ENCODE results near the gene PTOV1. TPM values are rescaled to one million over a fixed set of nuclear protein-coding genes. Genes with fewer than 3 reads are reported as not detected.

Gene PTOV1
- total and polyA plus RNA-seq, 2 of the 8 experiments (the other 6 are each of a cell fraction or from before 2014, with no cell fraction given) = 147 to 251 TPM

- TF ChIP-seq CHD7 (IDR thresholded peaks at IDR 0.05; ENCODE audit: insufficient replicate concordance, low read length) (no peak), TAF7 (optimal IDR thresholded peaks at IDR 0.05; ENCODE audit: borderline replicate concordance, low read depth, low read length) (no peak), BRCA1 (IDR thresholded peaks at IDR 0.05; ENCODE audit: low read depth, low read length) (no peak), YY1 (IDR thresholded peaks at IDR 0.05; ENCODE audit: low read depth, low read length) (no peak), SAP30 (IDR thresholded peaks at IDR 0.05; ENCODE audit: insufficient read depth, insufficient replicate concordance, low read length) (no peak), HDAC6 (IDR thresholded peaks at IDR 0.05; ENCODE audit: low read depth, low read length) (no peak), SIRT6 (IDR thresholded peaks at IDR 0.05; ENCODE audit: low read length) (no peak), ATF3 (IDR thresholded peaks at IDR 0.05; ENCODE audit: insufficient read depth, low read depth, low read length) (no peak)
Observed at GRCh38 chr19:49872245-49873128, 21.5 kb downstream of the PTOV1 start (continued).

Data from H1 (cell line).